ENCODE data around the gene LZTR1. TPM values are rescaled to one million over a fixed set of nuclear protein-coding genes. Genes with fewer than 3 reads are reported as not detected.
"Not testable (repeated sequence)": the region's sequence is repeated elsewhere in the genome, so short reads cannot be mapped to it uniquely, and the experiment has no call there.

LZTR1 gene
- total and polyA plus RNA-seq, 10 of the 15 experiments (the other 5 are each of a cell fraction or from before 2014, with no cell fraction given): 0.82 to 50.3 (median 19.3) TPM

DNA sequence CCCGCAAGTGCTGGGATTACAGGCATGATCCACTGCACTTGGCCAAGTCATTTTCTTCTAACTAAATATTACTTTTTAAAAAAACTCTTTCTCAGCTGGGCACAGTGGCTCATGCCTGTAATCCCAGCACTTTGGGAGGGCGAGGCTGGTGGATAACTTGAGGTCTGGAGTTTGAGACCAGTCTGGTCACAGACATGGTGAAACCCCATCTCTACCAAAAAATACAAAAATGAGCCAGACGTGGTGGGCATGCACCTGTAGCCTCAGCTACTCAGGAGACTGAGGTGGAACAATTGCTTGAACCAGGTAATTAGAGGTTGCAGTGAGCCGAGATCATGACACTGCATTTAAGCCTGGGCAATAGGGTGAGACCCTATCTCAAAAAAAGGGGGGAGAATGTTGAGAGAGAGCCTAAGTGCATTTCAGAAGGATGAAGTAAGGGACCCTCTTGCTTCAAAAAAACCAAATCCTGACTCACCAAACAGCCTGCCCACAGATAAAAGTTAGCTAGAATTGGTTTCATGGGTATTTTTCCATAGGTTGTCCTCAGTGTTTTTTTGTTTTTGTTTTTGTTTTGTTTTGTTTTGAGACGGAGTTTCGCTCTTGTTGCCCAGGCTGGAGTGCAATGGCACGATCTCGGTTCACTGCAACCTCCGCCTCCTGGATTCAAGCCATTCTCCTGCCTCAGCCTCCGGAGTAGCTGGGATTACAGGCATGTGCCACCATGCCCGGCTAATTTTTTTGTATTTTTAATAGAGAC, 46.1 kb upstream of the LZTR1 start:
- CTCF ChIA-PET: interaction anchor here (1.2 to 1.3 kb wide), 2 partner anchors 21 to 50 kb away, joined by 3 read pairs; no protein-coding TSS in a partner anchor

DNA sequence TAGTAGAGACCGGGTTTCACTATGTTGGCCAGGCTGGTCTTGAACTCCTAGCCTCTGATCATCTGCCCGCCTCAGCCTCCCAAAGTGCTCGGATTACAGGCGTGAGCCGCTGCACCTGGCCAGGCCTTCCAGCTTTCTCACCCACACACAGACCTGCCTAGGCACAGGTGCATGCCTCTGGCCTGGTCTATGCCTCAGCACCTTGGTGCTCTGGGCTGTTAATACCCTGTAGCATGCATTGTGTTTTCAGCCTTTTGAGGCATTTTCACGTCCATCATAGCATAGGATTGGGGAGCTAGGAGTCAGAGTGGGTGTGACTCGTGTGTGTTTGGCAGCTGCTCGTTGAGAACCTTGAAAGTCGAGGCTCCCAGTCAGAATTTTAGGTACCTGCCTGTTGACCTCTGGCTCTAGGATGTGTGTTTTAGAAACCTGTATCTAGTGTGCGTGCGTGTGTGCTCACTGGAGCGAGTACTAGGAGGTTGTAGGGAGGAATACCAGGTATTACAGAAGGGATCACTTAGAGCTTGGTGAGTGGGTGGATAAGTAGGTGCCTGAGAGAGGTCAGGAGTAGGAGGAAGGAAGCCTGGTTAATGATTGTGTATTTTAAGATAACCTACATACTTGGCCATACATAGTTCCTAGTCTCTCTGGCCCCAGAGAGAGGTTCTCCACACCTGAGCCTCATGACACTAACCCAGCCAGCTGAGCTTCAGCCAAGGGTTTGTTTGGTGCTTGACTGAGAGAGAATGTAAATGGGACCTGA, 44.9 kb upstream of the LZTR1 start:
- Histone ChIP-seq H3K9ac (ENCODE audit: control insufficient read depth, insufficient read depth, low read length) (no peak overlapping the region), H3K79me2 (ENCODE audit: control insufficient read depth, insufficient read depth, low read length) (peaks cover 79% of the 10 kb centered on the region), H3K4me2 (ENCODE audit: control insufficient read depth, insufficient read depth) (peak overlapping the region; percentile 34; the same call in 1 of the 2 replicates), H3K9me3 (replicated peaks; ENCODE audit: control insufficient read depth, insufficient read depth, low read length) (no peaks in the 10 kb centered on the region), H3K4me1 (ENCODE audit: control insufficient read depth, insufficient read depth, low read length) (no peaks in the 10 kb centered on the region), H4K20me1 (ENCODE audit: control insufficient read depth, insufficient read depth) (peaks cover 15% of the 10 kb centered on the region), H3K4me3 (no peak overlapping the region; the same call in 1 of the 2 replicates), H2AFZ (ENCODE audit: control insufficient read depth, low read depth, low read length) (no peak overlapping the region), H3K36me3 (ENCODE audit: control insufficient read depth in 2 of 2, insufficient read depth in 2 of 2, low read length in 1 of 2) (peaks cover 15 to 32% of the 10 kb centered on the region in 2 experiments), H3K27ac (ENCODE audit: control insufficient read depth, insufficient read depth) (no peak overlapping the region), H3K27me3 (replicated peaks in 1 of 2; ENCODE audit: control insufficient read depth in 2 of 2, insufficient read depth in 2 of 2, low read length in 1 of 2) (no peaks in the 10 kb centered on the region)
- WGBS (ENCODE audit: insufficient coverage, insufficient replicate concordance, low lambda C conversion rate, missing lambda C conversion rate): 76% methylated on average over 12 of the region's 12 CpGs
- ATAC-seq (peak; percentile 52), FAIRE-seq (no peak), DNase-seq (ENCODE audit: low read depth, low spot score) (no peak)
- ChIA-PET POLR2A (interaction anchor here (0.6 to 1.2 kb wide), 5 partner anchors 10 to 17 kb away, joined by 3 to 6 read pairs (median 3); no protein-coding TSS in a partner anchor), CTCF (interaction anchor here (0.6 to 1.8 kb wide), 6 partner anchors 11 to 71 kb away, joined by 3 to 5 read pairs (median 3); no protein-coding TSS in a partner anchor), RAD21 (ENCODE audit: unreplicated experiment) (no interaction called here), SMC1A (ENCODE audit: uncharacterized antibody, unreplicated experiment) (interaction anchor here (1.3 to 1.6 kb wide), 2 partner anchors 15 to 20 kb away, joined by 3 to 4 read pairs; partner anchors contain the start of gene CRKL)
- intact Hi-C loops (cut with micrococcal nuclease; ENCODE audit: unreplicated experiment): no loop called here
- BruUV-seq (replicated peaks): no TSS peak
- in situ Hi-C loops (cut with MboI): no loop called here
- no peak for TF ChIP-seq MTA3 (IDR thresholded peaks at IDR 0.05; ENCODE audit: borderline replicate concordance, low read length)
- TF ChIP-seq MXI1 (IDR thresholded peaks at IDR 0.05; ENCODE audit: low read depth, low read length): no peak
- no peak for TF ChIP-seq SRF (IDR thresholded peaks at IDR 0.05; ENCODE audit: low read depth in 2 of 2, low read length in 2 of 2)
- TF ChIP-seq ATF7 (IDR thresholded peaks at IDR 0.05; ENCODE audit: low read depth): no peak
- TF ChIP-seq, protein P1, sequence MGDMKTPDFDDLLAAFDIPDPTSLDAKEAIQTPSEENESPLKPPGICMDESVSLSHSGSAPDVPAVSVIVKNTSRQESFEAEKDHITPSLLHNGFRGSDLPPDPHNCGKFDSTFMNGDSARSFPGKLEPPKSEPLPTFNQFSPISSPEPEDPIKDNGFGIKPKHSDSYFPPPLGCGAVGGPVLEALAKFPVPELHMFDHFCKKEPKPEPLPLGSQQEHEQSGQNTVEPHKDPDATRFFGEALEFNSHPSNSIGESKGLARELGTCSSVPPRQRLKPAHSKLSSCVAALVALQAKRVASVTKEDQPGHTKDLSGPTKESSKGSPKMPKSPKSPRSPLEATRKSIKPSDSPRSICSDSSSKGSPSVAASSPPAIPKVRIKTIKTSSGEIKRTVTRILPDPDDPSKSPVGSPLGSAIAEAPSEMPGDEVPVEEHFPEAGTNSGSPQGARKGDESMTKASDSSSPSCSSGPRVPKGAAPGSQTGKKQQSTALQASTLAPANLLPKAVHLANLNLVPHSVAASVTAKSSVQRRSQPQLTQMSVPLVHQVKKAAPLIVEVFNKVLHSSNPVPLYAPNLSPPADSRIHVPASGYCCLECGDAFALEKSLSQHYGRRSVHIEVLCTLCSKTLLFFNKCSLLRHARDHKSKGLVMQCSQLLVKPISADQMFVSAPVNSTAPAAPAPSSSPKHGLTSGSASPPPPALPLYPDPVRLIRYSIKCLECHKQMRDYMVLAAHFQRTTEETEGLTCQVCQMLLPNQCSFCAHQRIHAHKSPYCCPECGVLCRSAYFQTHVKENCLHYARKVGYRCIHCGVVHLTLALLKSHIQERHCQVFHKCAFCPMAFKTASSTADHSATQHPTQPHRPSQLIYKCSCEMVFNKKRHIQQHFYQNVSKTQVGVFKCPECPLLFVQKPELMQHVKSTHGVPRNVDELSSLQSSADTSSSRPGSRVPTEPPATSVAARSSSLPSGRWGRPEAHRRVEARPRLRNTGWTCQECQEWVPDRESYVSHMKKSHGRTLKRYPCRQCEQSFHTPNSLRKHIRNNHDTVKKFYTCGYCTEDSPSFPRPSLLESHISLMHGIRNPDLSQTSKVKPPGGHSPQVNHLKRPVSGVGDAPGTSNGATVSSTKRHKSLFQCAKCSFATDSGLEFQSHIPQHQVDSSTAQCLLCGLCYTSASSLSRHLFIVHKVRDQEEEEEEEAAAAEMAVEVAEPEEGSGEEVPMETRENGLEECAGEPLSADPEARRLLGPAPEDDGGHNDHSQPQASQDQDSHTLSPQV (IDR thresholded peaks at IDR 0.05): no peak
- TF ChIP-seq CBX5 (IDR thresholded peaks at IDR 0.05; ENCODE audit: low read depth): no peak
- TF ChIP-seq CHD4 (IDR thresholded peaks at IDR 0.05): no peak

More for the DNA sequence above, 46.1 kb upstream of the LZTR1 start:
- H2AFZ ChIP-seq (ENCODE audit: control insufficient read depth, low read depth, low read length); H3K27ac ChIP-seq (ENCODE audit: control insufficient read depth, insufficient read depth); RAD21 ChIA-PET (ENCODE audit: unreplicated experiment); H3K27me3 ChIP-seq (replicated peaks in 1 of 2; ENCODE audit: control insufficient read depth in 2 of 2, insufficient read depth in 2 of 2, low read length in 1 of 2); H3K9ac ChIP-seq (ENCODE audit: control insufficient read depth, insufficient read depth, low read length); intact Hi-C loops (cut with micrococcal nuclease; ENCODE audit: unreplicated experiment); BruUV-seq (replicated peaks); ATAC-seq; H3K4me3 ChIP-seq; H3K4me1 ChIP-seq (ENCODE audit: control insufficient read depth, insufficient read depth, low read length); SMC1A ChIA-PET (ENCODE audit: uncharacterized antibody, unreplicated experiment); in situ Hi-C loops (cut with MboI); H3K4me2 ChIP-seq (ENCODE audit: control insufficient read depth, insufficient read depth); H3K9me3 ChIP-seq (replicated peaks; ENCODE audit: control insufficient read depth, insufficient read depth, low read length); FAIRE-seq; DNase-seq (ENCODE audit: low read depth, low spot score): not testable (repeated sequence)
- POLR2A ChIA-PET: interaction anchor here (0.9 kb wide), 1 partner anchor 11 kb away, joined by 6 read pairs; no protein-coding TSS in a partner anchor
- 79% methylated on average over 11 of the region's 11 CpGs for WGBS (ENCODE audit: insufficient coverage, insufficient replicate concordance, low lambda C conversion rate, missing lambda C conversion rate)
- H3K36me3 ChIP-seq (ENCODE audit: control insufficient read depth in 2 of 2, insufficient read depth in 2 of 2, low read length in 1 of 2): peaks cover 15 to 33% of the 10 kb centered on the region in 2 experiments
- peaks cover 15% of the 10 kb centered on the region for H4K20me1 ChIP-seq (ENCODE audit: control insufficient read depth, insufficient read depth)
- peaks cover 79% of the 10 kb centered on the region for H3K79me2 ChIP-seq (ENCODE audit: control insufficient read depth, insufficient read depth, low read length)
